Mucosa of descending colon (tissue), 3 donors: ENCODE measurements around the gene WRNIP1. TPM values are rescaled to one million over a fixed set of nuclear protein-coding genes. Genes with fewer than 3 reads are reported as not detected.

Source experiments
- ATAC-seq: fragments of 200-7000 bp; cut with Tn5 transposase; one replicate; pipeline ENCODE4 v1.9.1; 2020; ENCODE audit warnings: mild to moderate bottlenecking, moderate library complexity
- DNase-seq, 3 donors: peaks; one replicate each; pipeline ENCODE4 v3.0.0-alpha.2; 2020
- H3K36me3 ChIP-seq: fragments of 200-600 bp; one replicate; pipeline ENCODE4 v1.8.0; 2021; ENCODE audit warnings: low read depth, mild to moderate bottlenecking
- H3K4me1 ChIP-seq: fragments of 200-600 bp; one replicate; pipeline ENCODE4 v1.8.0; 2021; ENCODE audit warnings: low read depth, mild to moderate bottlenecking
- H3K4me3 ChIP-seq: fragments of 200-600 bp; one replicate; pipeline ENCODE4 v1.8.0; 2021; ENCODE audit warnings: mild to moderate bottlenecking
- H3K9me3 ChIP-seq: fragments of 200-600 bp; one replicate; pipeline ENCODE4 v1.8.0; 2021; ENCODE audit warnings: mild to moderate bottlenecking
- intact Hi-C, 2 donors: fragments of 100-400 bp; cut with DNase I in 1 of 2; cut with micrococcal nuclease in 1 of 2; formaldehyde crosslinking; loops; one replicate each; pipeline versions ENCODE4 v1.11.0 to v1.11.1; 2022; cut with DNase I, micrococcal nuclease
- long read RNA-seq, 2 donors: library from polyadenylated mRNA; unstranded; transcript quantifications; one replicate each; pipeline ENCODE4 v2.0.0, GENCODE V29; 2019 to 2021
- total RNA-seq, 3 donors: library from RNA; stranded (reverse); fragmentation: NEBNext Ultra II Directional in 2 of 3; extraction: Animal tissue kit (Norgen Biotek cat#: 25700) in 2 of 3; gene quantifications; one replicate each; pipeline versions ENCODE4 v1.2.1 to v1.2.4, GENCODE V29; 2021 to 2023
- TF ChIP-seq, protein P1 (sequence below): fragments of 200-600 bp; IDR thresholded peaks from one replicate; pipeline ENCODE4 v1.8.0; 2022; ENCODE audit warnings: antibody characterized with exemption, mild to moderate bottlenecking
- donor health status: DM: no; HTN: no; CAD: no; lungs with moderate emphysema.
- donor health status: DM: no; HTN: no; CAD: no.
- donor health status: DM: no; HTN: yes; CAD: no.

WRNIP1 gene
- 10 to 100 TPM; 39.0 to 41.1 (median 39.7) TPM for total RNA-seq
- long read RNA-seq, donor 1, transcript WRNIP1-203 (7 exons, 2,595 nt) = minor isoform, 11 of 211 reads
- long read RNA-seq, donor 1, transcript WRNIP1-204 (7 exons, 2,670 nt) = major isoform, 182 of 211 reads
- long read RNA-seq, donor 1, partial matches to known transcripts = 5 of 211 reads
- long read RNA-seq, donor 1, other reads (novel, unspliced or antisense) = 13 of 211 reads
- long read RNA-seq, donor 2 = 0 reads

GRCh38 chr6:2765166-2765895 lies at the start of gene WRNIP1:
WRNIP1 (plus strand) TSS chr6:2765393; CDS start chr6:2765623, 230 bp downstream.
- H3K4me3 ChIP-seq = peak within 1 kb of the TSS; percentile 87
- intact Hi-C loops = no loop called here
- H3K36me3 ChIP-seq = no peaks in the 10 kb centered on the region
- TF ChIP-seq, protein P1, sequence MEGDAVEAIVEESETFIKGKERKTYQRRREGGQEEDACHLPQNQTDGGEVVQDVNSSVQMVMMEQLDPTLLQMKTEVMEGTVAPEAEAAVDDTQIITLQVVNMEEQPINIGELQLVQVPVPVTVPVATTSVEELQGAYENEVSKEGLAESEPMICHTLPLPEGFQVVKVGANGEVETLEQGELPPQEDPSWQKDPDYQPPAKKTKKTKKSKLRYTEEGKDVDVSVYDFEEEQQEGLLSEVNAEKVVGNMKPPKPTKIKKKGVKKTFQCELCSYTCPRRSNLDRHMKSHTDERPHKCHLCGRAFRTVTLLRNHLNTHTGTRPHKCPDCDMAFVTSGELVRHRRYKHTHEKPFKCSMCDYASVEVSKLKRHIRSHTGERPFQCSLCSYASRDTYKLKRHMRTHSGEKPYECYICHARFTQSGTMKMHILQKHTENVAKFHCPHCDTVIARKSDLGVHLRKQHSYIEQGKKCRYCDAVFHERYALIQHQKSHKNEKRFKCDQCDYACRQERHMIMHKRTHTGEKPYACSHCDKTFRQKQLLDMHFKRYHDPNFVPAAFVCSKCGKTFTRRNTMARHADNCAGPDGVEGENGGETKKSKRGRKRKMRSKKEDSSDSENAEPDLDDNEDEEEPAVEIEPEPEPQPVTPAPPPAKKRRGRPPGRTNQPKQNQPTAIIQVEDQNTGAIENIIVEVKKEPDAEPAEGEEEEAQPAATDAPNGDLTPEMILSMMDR = peak; percentile 82
- peaks cover 23% of the 10 kb centered on the region for H3K4me1 ChIP-seq
- ATAC-seq (peak; percentile 91), DNase-seq (peak; percentile 97 to 99 (median 98))
- H3K9me3 ChIP-seq = no peaks in the 10 kb centered on the region

GRCh38 chr6:2715737-2716136 lies 49.5 kb upstream of the WRNIP1 start:
- no peaks in the 10 kb centered on the region for H3K36me3 ChIP-seq
- peaks cover 13% of the 10 kb centered on the region for H3K9me3 ChIP-seq
- H3K4me1 ChIP-seq = no peaks in the 10 kb centered on the region
- no peak overlapping the region for H3K4me3 ChIP-seq
- intact Hi-C loops = no loop called here
- TF ChIP-seq, protein P1 = no peak
- DNase-seq = peak in 2 of 3 donors; percentile 44 to 51
- ATAC-seq = peak; percentile 92

GRCh38 chr6:2716936-2717700 lies 48.1 kb upstream of the WRNIP1 start:
- no peaks in the 10 kb centered on the region for H3K36me3 ChIP-seq
- peak; percentile 81 for ATAC-seq
- H3K9me3 ChIP-seq = no peaks in the 10 kb centered on the region
- H3K4me1 ChIP-seq = no peaks in the 10 kb centered on the region
- TF ChIP-seq, protein P1 = no peak
- H3K4me3 ChIP-seq = no peak overlapping the region
- DNase-seq = no peak
- intact Hi-C loops = no loop called here

GRCh38 chr6:2718334-2719092 lies 46.7 kb upstream of the WRNIP1 start:
- no peaks in the 10 kb centered on the region for H3K4me1 ChIP-seq
- no peaks in the 10 kb centered on the region for H3K36me3 ChIP-seq
- no peaks in the 10 kb centered on the region for H3K9me3 ChIP-seq
- DNase-seq = no peak
- ATAC-seq = no peak
- TF ChIP-seq, protein P1 = no peak
- no peak overlapping the region for H3K4me3 ChIP-seq
- intact Hi-C loops = no loop called here

- no peaks in the 10 kb centered on the region for H3K36me3 ChIP-seq
- ATAC-seq (no peak), DNase-seq (no peak)
- intact Hi-C loops = no loop called here
- TF ChIP-seq, protein P1 = no peak
- no peaks in the 10 kb centered on the region for H3K4me1 ChIP-seq
- no peaks in the 10 kb centered on the region for H3K9me3 ChIP-seq
- H3K4me3 ChIP-seq = no peak overlapping the region
Observed at GRCh38 chr6:2719093-2719455, 46.1 kb upstream of the WRNIP1 start.
